Subcutaneous adipose tissue (tissue), 4 donors: ENCODE results near the gene ARHGAP1. TPM values are rescaled to one million over a fixed set of nuclear protein-coding genes. Genes with fewer than 3 reads are reported as not detected.

Source experiments
- CTCF ChIP-seq: fragments of 450-650 bp; IDR thresholded peaks from one replicate; pipeline ENCODE4 v1.5.1; 2016; ENCODE audit warnings: low read depth, mild to moderate bottlenecking, control low read depth, antibody characterized with exemption, moderate library complexity
- total RNA-seq, 4 donors: library from RNA; depleted of rRNA; stranded (reverse); fragments of >200 nt; gene quantifications; one replicate each; pipeline ENCODE4 v1.1.0, GENCODE V29; 2016

The ARHGAP1 gene
- total RNA-seq, 4 donors from 2014 or later, result 45.2 to 64.2 (median 52.9) TPM

GRCh38 chr11:46661836-46662235, 38.6 kb downstream of the ARHGAP1 start:
- TF ChIP-seq CTCF, result no peak

DNA sequence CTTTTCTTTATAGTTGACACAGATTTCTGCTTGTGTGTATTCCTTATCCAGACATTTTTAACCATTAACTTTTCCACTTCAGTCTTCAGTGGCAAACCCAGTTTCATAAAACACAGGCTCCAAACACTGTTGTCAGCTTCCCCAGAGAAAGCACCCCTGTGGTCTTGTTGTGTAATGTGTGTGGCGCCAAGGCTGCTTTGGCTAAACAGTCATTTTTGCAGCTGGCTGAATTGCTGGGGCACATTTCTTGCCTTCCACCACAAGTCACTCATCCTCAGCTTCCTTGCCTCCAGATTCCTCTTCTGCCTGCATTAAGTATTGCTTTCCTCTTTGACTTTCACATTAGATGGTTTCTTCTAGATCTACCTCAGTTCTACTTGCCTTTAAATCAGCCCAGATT, 40.5 kb downstream of the ARHGAP1 start:
- no peak for TF ChIP-seq CTCF

GRCh38 chr11:46658259-46658658, 42.2 kb downstream of the ARHGAP1 start:
- no peak for TF ChIP-seq CTCF

GRCh38 chr11:46657186-46657585, 43.2 kb downstream of the ARHGAP1 start:
- no peak for TF ChIP-seq CTCF

- TF ChIP-seq CTCF, result no peak
Measured at GRCh38 chr11:46655631-46656030, 44.8 kb downstream of the ARHGAP1 start.

- TF ChIP-seq CTCF, result no peak
Measured at GRCh38 chr11:46649180-46649738, 51.2 kb downstream of the ARHGAP1 start.

- TF ChIP-seq CTCF, result no peak
Measured at GRCh38 chr11:46643986-46644385, 56.4 kb downstream of the ARHGAP1 start.
